Duodenal mucosa (tissue), 2 donors: ENCODE results near the gene MAGI2.

Source experiments
- H3K27ac ChIP-seq: one replicate; pipeline ENCODE4 v1.7.0; 2013; ENCODE audit warnings: low read depth, low read length
- H3K27me3 ChIP-seq, 2 donors: one replicate each; pipeline ENCODE4 v1.7.0; 2013; ENCODE audit warnings: low read length in 2 of 2, control low read depth in 1 of 2; ENCODE audit not compliant: insufficient read depth in 2 of 2, control insufficient read depth in 1 of 2
- H3K36me3 ChIP-seq, 2 donors: one replicate each; pipeline ENCODE4 v1.7.0; 2013; ENCODE audit warnings: low read length in 2 of 2, control low read depth in 1 of 2; ENCODE audit not compliant: insufficient read depth in 2 of 2, control insufficient read depth in 1 of 2
- H3K4me1 ChIP-seq, 2 donors: one replicate each; pipeline ENCODE4 v1.7.0; 2013; ENCODE audit warnings: low read length in 2 of 2, control low read depth in 1 of 2; ENCODE audit not compliant: insufficient read depth in 2 of 2, control insufficient read depth in 1 of 2
- H3K4me3 ChIP-seq, 2 donors: one replicate each; pipeline ENCODE4 v1.7.0; 2013; ENCODE audit warnings: low read length in 2 of 2, low read depth in 1 of 2
- H3K9ac ChIP-seq, 2 donors: one replicate each; pipeline ENCODE4 v1.7.0; 2013; ENCODE audit warnings: low read length in 2 of 2, low read depth in 1 of 2
- H3K9me3 ChIP-seq, 2 donors: one replicate each; pipeline ENCODE4 v1.7.0; 2013; ENCODE audit warnings: low read length in 2 of 2, control low read depth in 1 of 2; ENCODE audit not compliant: control insufficient read depth in 1 of 2

The MAGI2 gene

DNA sequence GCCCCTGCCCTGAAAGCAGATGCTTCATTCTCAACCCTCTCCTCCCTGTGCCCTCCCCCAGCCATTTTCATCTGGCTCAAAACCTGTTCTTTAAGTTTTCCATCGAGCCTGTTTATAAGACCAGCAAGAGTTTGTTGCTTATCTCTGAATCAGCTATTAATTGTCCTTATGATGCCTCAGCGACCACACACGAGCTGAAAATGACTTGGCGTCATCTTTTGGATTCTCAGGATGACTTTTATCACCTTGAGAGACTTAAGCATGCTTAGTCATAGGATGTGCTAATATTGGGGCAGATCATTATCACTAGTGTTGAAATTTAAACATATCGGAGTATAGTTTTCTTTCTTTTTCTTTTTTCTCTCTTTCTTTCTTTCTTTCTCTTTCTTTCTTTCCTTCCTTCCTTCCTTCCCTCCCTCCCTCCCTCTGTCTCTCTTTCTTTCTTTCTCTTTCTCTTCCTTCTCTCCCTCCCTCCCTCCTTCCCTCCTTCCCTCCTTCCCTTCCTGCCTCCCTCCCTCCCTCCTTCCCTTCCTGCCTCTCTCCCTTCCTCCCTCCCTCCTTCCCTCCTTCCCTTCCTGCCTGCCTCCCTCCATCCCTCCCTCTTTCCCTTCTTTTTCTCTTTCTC lies 1470.4 kb downstream of the MAGI2 start:
- Histone ChIP-seq H3K27me3 (no peaks in the 10 kb centered on the region), H3K27ac (no peak overlapping the region), H3K4me1 (no peaks in the 10 kb centered on the region), H3K9ac (no peak overlapping the region), H3K36me3 (no peaks in the 10 kb centered on the region), H3K4me3 (no peak overlapping the region), H3K9me3 (no peaks in the 10 kb centered on the region)

DNA sequence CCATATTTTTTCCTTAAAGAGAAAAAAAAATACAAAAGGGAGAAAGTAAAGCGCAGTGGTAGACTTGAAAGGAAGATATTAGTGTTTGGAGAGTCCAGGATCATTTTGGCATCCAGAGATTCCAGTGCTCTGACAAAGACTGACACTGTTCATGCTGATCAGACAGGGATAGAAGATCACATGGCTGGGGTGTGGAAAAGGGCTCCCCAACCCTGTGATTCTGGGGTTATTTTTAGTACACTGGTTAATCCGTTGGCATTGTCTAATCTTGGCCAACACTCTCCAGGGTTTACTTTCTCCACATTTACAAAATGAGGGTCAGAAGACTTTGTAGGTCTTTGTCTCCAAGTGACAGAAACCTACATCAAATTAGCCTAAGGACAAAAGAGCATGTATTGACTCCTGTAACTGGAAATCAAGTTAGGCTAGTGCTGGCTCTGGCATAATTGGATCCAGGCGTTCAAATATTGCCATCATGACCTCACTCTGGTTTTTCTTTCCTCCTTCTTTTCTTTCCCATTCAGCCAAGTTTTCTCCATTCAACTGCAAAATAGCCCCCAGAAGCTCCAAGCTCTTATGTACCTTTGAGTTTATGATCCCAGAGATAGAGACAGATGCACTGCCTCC lies 1473.3 kb downstream of the MAGI2 start:
- no peaks in the 10 kb centered on the region for H3K36me3 ChIP-seq
- H3K27me3 ChIP-seq = no peaks in the 10 kb centered on the region
- no peak overlapping the region for H3K9ac ChIP-seq
- H3K27ac ChIP-seq = no peak overlapping the region
- H3K4me3 ChIP-seq = no peak overlapping the region
- H3K4me1 ChIP-seq = no peaks in the 10 kb centered on the region
- H3K9me3 ChIP-seq = no peaks in the 10 kb centered on the region

DNA sequence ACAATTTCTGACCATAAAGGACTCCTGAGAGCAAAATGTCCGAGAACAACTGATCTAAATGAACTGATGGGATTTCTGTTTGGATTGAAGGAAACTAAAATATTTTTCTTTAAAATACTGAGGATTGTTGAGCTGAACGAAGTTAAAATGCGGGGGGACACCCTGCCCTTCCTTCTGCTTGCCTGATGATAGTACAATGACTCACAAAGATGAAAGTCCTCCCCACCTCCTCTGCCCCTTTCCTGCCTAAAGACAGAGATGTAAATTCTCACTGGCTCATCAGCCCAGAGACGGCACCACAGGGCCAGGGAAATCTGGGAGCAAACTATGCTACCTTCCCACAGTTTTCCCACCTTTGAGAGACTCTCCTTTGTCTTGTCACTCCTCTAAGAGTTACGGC lies 1474.2 kb downstream of the MAGI2 start:
- no peak overlapping the region for H3K4me3 ChIP-seq
- H3K27ac ChIP-seq = no peak overlapping the region
- H3K4me1 ChIP-seq = no peaks in the 10 kb centered on the region
- H3K9me3 ChIP-seq = no peaks in the 10 kb centered on the region
- H3K36me3 ChIP-seq = no peaks in the 10 kb centered on the region
- H3K27me3 ChIP-seq = no peaks in the 10 kb centered on the region
- no peak overlapping the region for H3K9ac ChIP-seq

DNA sequence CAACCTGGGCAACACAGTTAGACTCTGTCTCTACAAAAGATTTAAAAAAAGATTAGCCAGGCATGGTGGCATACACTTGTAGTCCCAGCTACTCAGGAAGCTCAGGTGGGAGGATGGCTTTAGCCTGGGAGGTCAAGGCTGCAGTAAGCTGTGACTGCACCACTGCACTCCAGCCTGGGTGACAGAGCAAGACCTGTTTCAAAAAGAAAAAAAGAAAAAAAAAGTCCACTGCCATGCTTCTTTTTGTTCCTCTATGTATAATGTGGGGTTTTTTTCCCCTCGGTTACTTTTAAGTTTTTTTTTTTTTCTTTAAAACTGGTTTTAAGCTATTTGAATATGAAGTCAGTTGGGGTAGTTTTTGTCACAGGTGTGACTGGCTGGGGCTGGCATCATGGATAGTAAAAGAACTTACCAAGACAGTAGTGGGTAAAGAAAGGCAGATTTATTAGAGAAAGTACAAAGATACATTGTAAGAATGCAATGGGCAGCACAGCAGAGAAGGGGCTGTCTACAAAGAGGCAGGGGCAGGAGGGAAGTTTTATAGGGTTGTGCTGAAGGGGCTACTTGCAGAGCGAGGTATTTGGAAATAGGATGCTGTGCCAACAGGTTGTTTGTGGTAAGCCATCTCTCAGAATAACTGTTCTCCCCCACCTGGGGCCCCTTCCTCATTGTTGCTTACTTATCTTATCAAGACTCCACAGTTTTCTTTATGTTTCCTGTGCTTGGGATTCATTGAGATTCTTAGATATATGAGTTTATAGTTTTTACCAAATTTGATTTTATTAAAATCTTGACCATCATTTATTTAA lies 1477.6 kb downstream of the MAGI2 start:
- Histone ChIP-seq H3K36me3 (no peaks in the 10 kb centered on the region), H3K9ac (no peak overlapping the region), H3K27ac (no peak overlapping the region)

DNA sequence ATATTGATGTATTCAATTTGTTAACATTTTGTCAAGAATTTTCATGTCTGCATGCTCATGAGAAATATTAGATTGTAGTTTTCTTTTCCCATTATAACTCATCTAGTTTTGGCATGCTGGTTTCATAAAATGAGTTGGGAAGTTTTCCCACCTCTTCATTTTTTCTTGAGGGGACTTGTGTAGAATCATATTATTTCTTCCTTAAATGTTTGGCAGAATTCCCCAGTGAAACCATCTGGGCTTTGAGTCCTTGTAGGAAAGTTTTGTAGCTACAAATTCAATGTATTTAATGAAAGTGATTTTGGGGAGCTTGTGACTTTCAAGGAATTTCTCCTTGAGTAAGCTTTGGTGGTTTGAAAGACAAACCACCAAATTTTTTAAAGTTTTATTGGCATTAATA lies 1481.7 kb downstream of the MAGI2 start:
- no peaks in the 10 kb centered on the region for H3K9me3 ChIP-seq
- H3K27me3 ChIP-seq = no peaks in the 10 kb centered on the region
- no peaks in the 10 kb centered on the region for H3K4me1 ChIP-seq
- no peak overlapping the region for H3K9ac ChIP-seq
- no peak overlapping the region for H3K4me3 ChIP-seq
- H3K27ac ChIP-seq = no peak overlapping the region
- H3K36me3 ChIP-seq = no peaks in the 10 kb centered on the region

More for the DNA sequence above, 1477.6 kb downstream of the MAGI2 start:
- H3K4me1 ChIP-seq = no peaks in the 10 kb centered on the region
- no peaks in the 10 kb centered on the region for H3K27me3 ChIP-seq
- H3K4me3 ChIP-seq = no peak overlapping the region
- H3K9me3 ChIP-seq = no peaks in the 10 kb centered on the region

DNA sequence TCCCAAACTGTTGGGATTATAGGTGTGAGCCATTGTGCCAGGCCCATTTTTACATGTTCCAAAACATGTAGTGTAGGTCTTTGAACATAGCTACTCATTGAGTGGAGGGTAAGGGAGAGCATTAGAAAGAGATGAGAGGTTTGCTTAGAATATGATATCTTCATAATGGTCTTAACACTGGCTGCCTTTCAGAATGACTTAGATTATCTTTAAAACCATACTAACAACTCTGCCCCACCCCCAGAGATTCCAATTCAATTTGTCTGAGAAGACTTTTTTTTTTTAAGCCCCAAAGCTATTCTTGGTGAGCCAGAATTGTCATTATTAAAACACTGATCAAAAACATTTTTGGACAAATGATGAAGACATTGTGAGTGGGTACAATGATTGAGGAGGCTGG lies 1486.0 kb downstream of the MAGI2 start:
- Histone ChIP-seq H3K9ac (no peak overlapping the region), H3K4me1 (no peaks in the 10 kb centered on the region), H3K9me3 (no peaks in the 10 kb centered on the region), H3K27me3 (no peaks in the 10 kb centered on the region), H3K36me3 (no peaks in the 10 kb centered on the region), H3K27ac (no peak overlapping the region), H3K4me3 (no peak overlapping the region)
